Measurements from ENCODE around the gene MED13L. TPM values are rescaled to one million over a fixed set of nuclear protein-coding genes. Genes with fewer than 3 reads are reported as not detected.

Gene MED13L
- total RNA-seq, 2 experiments from 2014 or later = 25.7 to 40.1 TPM

DNA sequence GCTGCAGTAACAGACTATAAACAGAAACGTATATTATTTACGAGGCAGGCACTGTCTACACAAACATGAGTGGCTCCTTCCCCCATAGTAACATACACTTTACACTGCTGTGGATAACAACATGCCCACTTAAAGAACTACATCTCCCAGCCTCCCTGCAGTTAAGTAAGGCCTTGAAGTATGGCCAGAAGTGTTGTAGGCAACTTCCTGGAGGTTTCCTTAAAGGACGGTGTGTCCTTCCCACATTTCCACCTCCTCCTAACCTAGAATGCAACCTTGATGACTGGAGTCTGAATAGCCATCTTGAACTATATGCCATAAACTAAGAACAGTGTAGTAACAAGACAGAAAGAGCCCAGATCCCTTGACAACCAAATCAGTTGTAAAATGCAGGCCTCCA lies 20.3 kb downstream of the MED13L start:
- peaks cover 28% of the 10 kb centered on the region for H4K20me1 ChIP-seq (ENCODE audit: insufficient read depth, low read length)
- peaks cover 60% of the 10 kb centered on the region for H3K79me2 ChIP-seq (ENCODE audit: insufficient read depth, low read depth, low read length)
- CTCF ChIA-PET (ENCODE audit: unreplicated experiment) = no interaction called here

DNA sequence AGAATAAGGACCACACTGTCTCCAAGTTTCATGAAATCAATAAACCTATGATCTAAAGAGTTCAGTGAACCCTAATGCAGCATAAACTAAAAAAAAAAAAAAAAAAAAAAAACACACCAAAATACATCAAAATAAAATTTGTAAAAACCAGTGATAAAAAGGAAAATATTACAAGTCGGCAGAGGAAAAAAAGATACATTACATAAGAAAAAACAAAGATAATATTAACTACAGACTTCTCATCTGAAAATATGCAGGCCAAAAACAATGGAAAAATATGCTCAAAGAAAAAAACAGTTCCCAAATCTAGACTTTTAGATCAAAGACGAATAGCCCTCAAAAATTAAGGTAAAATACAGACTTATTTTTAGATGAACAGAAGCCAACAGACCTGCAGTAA lies 27.6 kb downstream of the MED13L start:
- no peak for DNase-seq (ENCODE audit: low spot score)
- TF ChIP-seq, protein P1, sequence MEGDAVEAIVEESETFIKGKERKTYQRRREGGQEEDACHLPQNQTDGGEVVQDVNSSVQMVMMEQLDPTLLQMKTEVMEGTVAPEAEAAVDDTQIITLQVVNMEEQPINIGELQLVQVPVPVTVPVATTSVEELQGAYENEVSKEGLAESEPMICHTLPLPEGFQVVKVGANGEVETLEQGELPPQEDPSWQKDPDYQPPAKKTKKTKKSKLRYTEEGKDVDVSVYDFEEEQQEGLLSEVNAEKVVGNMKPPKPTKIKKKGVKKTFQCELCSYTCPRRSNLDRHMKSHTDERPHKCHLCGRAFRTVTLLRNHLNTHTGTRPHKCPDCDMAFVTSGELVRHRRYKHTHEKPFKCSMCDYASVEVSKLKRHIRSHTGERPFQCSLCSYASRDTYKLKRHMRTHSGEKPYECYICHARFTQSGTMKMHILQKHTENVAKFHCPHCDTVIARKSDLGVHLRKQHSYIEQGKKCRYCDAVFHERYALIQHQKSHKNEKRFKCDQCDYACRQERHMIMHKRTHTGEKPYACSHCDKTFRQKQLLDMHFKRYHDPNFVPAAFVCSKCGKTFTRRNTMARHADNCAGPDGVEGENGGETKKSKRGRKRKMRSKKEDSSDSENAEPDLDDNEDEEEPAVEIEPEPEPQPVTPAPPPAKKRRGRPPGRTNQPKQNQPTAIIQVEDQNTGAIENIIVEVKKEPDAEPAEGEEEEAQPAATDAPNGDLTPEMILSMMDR (conservative IDR thresholded peaks at IDR 0.05; ENCODE audit: low read length) = no peak
- no peak for TF ChIP-seq EZH2phosphoT487 (IDR thresholded peaks at IDR 0.05; ENCODE audit: borderline replicate concordance, low read depth, low read length)
- intact Hi-C loops (cut with micrococcal nuclease; ENCODE audit: unreplicated experiment) = no loop called here
- H3K9me2 ChIP-seq (ENCODE audit: insufficient read depth, low read length) = no peaks in the 10 kb centered on the region
- ChIA-PET CTCF (ENCODE audit: unreplicated experiment) (no interaction called here), POLR2A (interaction anchor here (0.7 kb wide), 1 partner anchor 93 kb away, joined by 3 read pairs; no protein-coding TSS in a partner anchor)
- peaks cover 59% of the 10 kb centered on the region for H3K79me2 ChIP-seq (ENCODE audit: insufficient read depth, low read depth, low read length)
- H2AFZ ChIP-seq (ENCODE audit: low read length) = no peak overlapping the region
- H3K4me2 ChIP-seq (ENCODE audit: low read length) = no peak overlapping the region
- no TSS peak for BruUV-seq (replicated peaks)
- H3K27ac ChIP-seq (ENCODE audit: low read depth, low read length, poor library complexity, severe bottlenecking) = no peak overlapping the region
- H3K36me3 ChIP-seq (ENCODE audit: insufficient read depth, low read length) = no peaks in the 10 kb centered on the region
- H3K9me3 ChIP-seq (ENCODE audit: low read length) = peaks cover 25% of the 10 kb centered on the region
- H3K4me1 ChIP-seq (ENCODE audit: insufficient read depth, low read length, poor library complexity, severe bottlenecking) = no peaks in the 10 kb centered on the region
- no peak overlapping the region for H3K4me3 ChIP-seq (ENCODE audit: low read depth, low read length, poor library complexity, severe bottlenecking)
- H4K20me1 ChIP-seq (ENCODE audit: insufficient read depth, low read length) = peaks cover 9% of the 10 kb centered on the region

More for the DNA sequence above, 20.3 kb downstream of the MED13L start:
- Histone ChIP-seq H3K4me2 (ENCODE audit: low read length) (no peak overlapping the region), H3K9me3 (ENCODE audit: low read length) (0 out of 2 replicates have a peak, but pooled peaks cover 2% of the 10 kb centered on the region), H3K4me3 (ENCODE audit: low read depth, low read length, poor library complexity, severe bottlenecking) (no peak overlapping the region), H3K4me1 (ENCODE audit: insufficient read depth, low read length, poor library complexity, severe bottlenecking) (no peaks in the 10 kb centered on the region), H3K9me2 (ENCODE audit: insufficient read depth, low read length) (no peaks in the 10 kb centered on the region), H3K27ac (ENCODE audit: low read depth, low read length, poor library complexity, severe bottlenecking) (no peak overlapping the region), H2AFZ (ENCODE audit: low read length) (no peak overlapping the region), H3K36me3 (ENCODE audit: insufficient read depth, low read length) (no peaks in the 10 kb centered on the region)
- BruUV-seq (replicated peaks) = no TSS peak
- DNase-seq (ENCODE audit: low spot score) = no peak
- POLR2A ChIA-PET = interaction anchor here (0.6 to 2.0 kb wide), 4 partner anchors 10 to 163 kb away, joined by 3 to 8 read pairs (median 4); no protein-coding TSS in a partner anchor
- intact Hi-C loops (cut with micrococcal nuclease; ENCODE audit: unreplicated experiment) = no loop called here
- no peak for TF ChIP-seq EZH2phosphoT487 (IDR thresholded peaks at IDR 0.05; ENCODE audit: borderline replicate concordance, low read depth, low read length)

GRCh38 chr12:116248930-116249329 lies 28.6 kb downstream of the MED13L start:
- H3K4me2 ChIP-seq (ENCODE audit: low read length) = no peak overlapping the region
- no peak overlapping the region for H3K4me3 ChIP-seq (ENCODE audit: low read depth, low read length, poor library complexity, severe bottlenecking)
- no TSS peak for BruUV-seq (replicated peaks)
- no peaks in the 10 kb centered on the region for H3K4me1 ChIP-seq (ENCODE audit: insufficient read depth, low read length, poor library complexity, severe bottlenecking)
- no peak for DNase-seq (ENCODE audit: low spot score)
- intact Hi-C loops (cut with micrococcal nuclease; ENCODE audit: unreplicated experiment) = no loop called here
- no peaks in the 10 kb centered on the region for H3K36me3 ChIP-seq (ENCODE audit: insufficient read depth, low read length)
- ChIA-PET POLR2A (interaction anchor here (0.6 kb wide), 1 partner anchor 162 kb away, joined by 5 read pairs; no protein-coding TSS in a partner anchor), CTCF (ENCODE audit: unreplicated experiment) (no interaction called here)
- no peak overlapping the region for H3K27ac ChIP-seq (ENCODE audit: low read depth, low read length, poor library complexity, severe bottlenecking)
- H3K9me3 ChIP-seq (ENCODE audit: low read length) = peaks cover 25% of the 10 kb centered on the region
- H2AFZ ChIP-seq (ENCODE audit: low read length) = no peak overlapping the region
- TF ChIP-seq, protein P1 (conservative IDR thresholded peaks at IDR 0.05; ENCODE audit: low read length) = no peak
- peaks cover 58% of the 10 kb centered on the region for H3K79me2 ChIP-seq (ENCODE audit: insufficient read depth, low read depth, low read length)
- H4K20me1 ChIP-seq (ENCODE audit: insufficient read depth, low read length) = peaks cover 6% of the 10 kb centered on the region
- no peaks in the 10 kb centered on the region for H3K9me2 ChIP-seq (ENCODE audit: insufficient read depth, low read length)

Measured in OCI-LY7 (cell line).